ENCODE results near the gene INPP5J. TPM values are rescaled to one million over a fixed set of nuclear protein-coding genes. Genes with fewer than 3 reads are reported as not detected.
"Not testable (repeated sequence)": the region's sequence is repeated elsewhere in the genome, so short reads cannot be mapped to it uniquely, and the experiment has no call there.

The INPP5J gene
- total RNA-seq, 1 donor from 2014 or later: 0.16 TPM

DNA sequence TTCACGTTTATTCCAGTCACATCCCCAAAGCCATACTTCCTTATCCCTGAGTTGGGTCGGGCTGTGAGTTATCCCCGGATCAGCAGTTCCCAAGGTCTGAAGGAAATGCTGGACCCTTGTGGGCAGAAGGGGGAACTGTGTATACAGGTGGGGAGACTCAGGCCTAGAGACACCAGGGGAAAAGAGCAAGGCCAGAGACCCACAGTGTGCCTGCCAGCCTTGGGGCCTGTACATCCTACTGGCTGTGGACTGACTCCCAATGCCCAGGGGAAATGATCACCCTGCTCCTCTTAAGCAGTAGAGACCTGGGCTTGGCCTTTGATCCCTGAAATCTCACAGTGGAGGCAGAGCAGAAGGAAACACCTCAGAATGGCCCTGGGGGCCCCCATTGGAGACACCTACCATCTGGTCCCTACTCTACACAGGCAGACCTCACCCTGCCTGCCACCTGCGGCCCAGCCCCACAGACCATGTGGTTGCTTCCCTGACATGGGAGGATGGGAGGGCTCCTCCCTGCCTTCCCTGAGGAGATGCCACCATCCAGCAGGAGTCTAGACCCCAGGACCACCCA is 16.7 kb upstream of the INPP5J start:
- Mint-ChIP-seq H3K27me3 (no peaks in the 10 kb centered on the region), H3K36me3 (ENCODE audit: low read depth) (no peaks in the 10 kb centered on the region), H3K27ac (no peak overlapping the region), H3K4me3 (peak overlapping the region; percentile 93), H3K4me1 (peaks cover 23% of the 10 kb centered on the region), H3K9me3 (no peaks in the 10 kb centered on the region)
- intact Hi-C loops (cut with micrococcal nuclease): loop anchor here (5.0 kb wide), 4 partner anchors 41 to 514 kb away; partner anchors contain the start of genes LIMK2 and PES1
- ChIA-PET POLR2A (interaction anchor here (1.2 kb wide), 1 partner anchor 21 kb away, joined by 3 read pairs; no protein-coding TSS in a partner anchor), CTCF (interaction anchor here (2.5 kb wide), 1 partner anchor 17 kb away, joined by 8 read pairs; no protein-coding TSS in a partner anchor)
- DNase-seq (no peak), ATAC-seq (ENCODE audit: low read depth) (no peak)
- TF ChIP-seq, protein P1, sequence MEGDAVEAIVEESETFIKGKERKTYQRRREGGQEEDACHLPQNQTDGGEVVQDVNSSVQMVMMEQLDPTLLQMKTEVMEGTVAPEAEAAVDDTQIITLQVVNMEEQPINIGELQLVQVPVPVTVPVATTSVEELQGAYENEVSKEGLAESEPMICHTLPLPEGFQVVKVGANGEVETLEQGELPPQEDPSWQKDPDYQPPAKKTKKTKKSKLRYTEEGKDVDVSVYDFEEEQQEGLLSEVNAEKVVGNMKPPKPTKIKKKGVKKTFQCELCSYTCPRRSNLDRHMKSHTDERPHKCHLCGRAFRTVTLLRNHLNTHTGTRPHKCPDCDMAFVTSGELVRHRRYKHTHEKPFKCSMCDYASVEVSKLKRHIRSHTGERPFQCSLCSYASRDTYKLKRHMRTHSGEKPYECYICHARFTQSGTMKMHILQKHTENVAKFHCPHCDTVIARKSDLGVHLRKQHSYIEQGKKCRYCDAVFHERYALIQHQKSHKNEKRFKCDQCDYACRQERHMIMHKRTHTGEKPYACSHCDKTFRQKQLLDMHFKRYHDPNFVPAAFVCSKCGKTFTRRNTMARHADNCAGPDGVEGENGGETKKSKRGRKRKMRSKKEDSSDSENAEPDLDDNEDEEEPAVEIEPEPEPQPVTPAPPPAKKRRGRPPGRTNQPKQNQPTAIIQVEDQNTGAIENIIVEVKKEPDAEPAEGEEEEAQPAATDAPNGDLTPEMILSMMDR (IDR thresholded peaks at IDR 0.05): no peak

DNA sequence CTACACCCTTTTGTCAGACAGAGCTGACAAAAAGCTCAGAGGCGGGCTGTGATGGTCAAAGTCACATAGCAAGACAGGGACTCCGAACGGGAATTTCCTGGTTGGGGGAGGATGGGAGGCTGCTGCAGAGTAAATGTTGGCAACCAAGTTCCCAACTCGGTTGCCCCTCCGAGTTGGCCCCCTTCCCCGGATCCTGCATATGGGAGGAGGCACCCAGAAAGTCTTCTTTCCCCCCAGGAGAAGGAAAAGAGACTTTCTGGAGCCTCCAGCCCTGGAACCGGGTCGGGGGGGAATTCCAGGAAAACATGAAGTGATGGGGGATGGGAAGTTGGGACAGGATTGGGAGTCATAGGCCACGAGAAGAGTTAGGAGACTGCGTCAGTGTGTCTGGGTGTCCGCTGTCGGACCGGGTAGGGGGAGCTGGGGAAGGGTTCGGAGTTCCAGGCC is 16.0 kb upstream of the INPP5J start:
- ATAC-seq (ENCODE audit: low read depth) (no peak), DNase-seq (no peak)
- CTCF ChIA-PET: interaction anchor here (0.8 to 2.5 kb wide), 3 partner anchors 17 to 53 kb away, joined by 3 to 15 read pairs (median 8); partner anchors contain the start of gene RNF185
- Mint-ChIP-seq H3K36me3 (ENCODE audit: low read depth) (no peaks in the 10 kb centered on the region), H3K27ac (no peak overlapping the region), H3K4me3 (peak overlapping the region; percentile 93), H3K9me3 (no peaks in the 10 kb centered on the region), H3K4me1 (peaks cover 23% of the 10 kb centered on the region), H3K27me3 (no peaks in the 10 kb centered on the region)
- POLR2A ChIA-PET: interaction anchor here (1.1 to 1.5 kb wide), 4 partner anchors 22 to 240 kb away, joined by 4 to 10 read pairs (median 6); partner anchors contain the start of genes MORC2, PATZ1 and TUG1
- TF ChIP-seq, protein P1 (IDR thresholded peaks at IDR 0.05): no peak
- intact Hi-C loops (cut with micrococcal nuclease): loop anchor here (1.0 to 5.0 kb wide), 8 partner anchors 22 to 514 kb away; partner anchors contain the start of genes LIMK2, PES1 and PIK3IP1

DNA sequence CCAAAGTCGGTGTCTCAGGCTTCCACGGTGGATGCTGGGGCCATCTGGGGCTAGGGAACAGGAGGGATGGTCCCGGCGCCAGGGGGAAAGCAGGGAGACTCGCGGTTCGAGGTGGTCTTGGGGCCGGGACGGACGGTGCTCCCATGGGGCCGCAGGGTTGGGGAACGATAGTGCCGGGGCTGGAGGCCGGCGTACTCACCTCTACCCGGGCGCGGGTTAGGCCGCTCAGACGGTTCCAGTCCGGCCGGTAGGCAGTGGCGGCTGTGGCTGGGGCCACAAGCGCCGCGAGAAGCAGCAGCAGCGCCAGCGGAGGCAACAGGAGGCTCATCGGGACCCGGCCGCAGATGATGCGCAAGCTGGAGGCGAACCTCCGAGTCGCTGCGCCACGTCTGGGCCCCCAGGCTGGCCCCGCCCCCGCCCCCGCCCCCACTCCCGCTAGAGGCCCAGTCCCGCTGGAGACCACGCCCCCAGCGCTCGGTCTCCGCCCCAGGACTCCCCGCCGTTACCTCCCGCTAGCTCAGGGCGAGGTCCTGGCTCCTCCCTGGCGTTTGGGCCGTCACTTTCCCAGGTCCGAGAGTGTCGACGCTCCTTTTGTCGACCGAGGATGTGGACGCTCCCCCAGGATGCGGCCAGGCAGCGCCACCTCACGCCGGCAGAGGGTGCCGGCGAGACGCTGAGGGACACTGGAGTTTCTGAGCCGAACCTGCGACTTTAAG is 15.4 kb upstream of the INPP5J start, which contains the start of gene SELENOM:
TSS of gene SELENOM (minus strand) at position 391 of the 716 bp plus-strand sequence. CDS start at position 328, 63 bp downstream.
- peak; percentile 97 for ATAC-seq (ENCODE audit: low read depth)
- TF ChIP-seq, protein P1 (IDR thresholded peaks at IDR 0.05): no peak
- H3K4me3 Mint-ChIP-seq: peak within 1 kb of the TSS; percentile 93
- DNase-seq: peak; percentile 76
- no peaks in the 10 kb centered on the region for H3K27me3 Mint-ChIP-seq
- peaks cover 23% of the 10 kb centered on the region for H3K4me1 Mint-ChIP-seq
- ChIA-PET POLR2A (interaction anchor here (0.7 to 1.5 kb wide), 7 partner anchors 20 to 239 kb away, joined by 3 to 10 read pairs (median 4); partner anchors contain the start of genes MORC2, PATZ1, RNF185 and TUG1), CTCF (interaction anchor here (0.8 to 2.5 kb wide), 5 partner anchors 8 to 166 kb away, joined by 3 to 15 read pairs (median 5); partner anchors contain the start of gene RNF185)
- H3K9me3 Mint-ChIP-seq: no peaks in the 10 kb centered on the region
- H3K27ac Mint-ChIP-seq: peak within 1 kb of the TSS; percentile 80
- intact Hi-C loops (cut with micrococcal nuclease): loop anchor here (1.0 to 5.0 kb wide), 8 partner anchors 23 to 515 kb away; partner anchors contain the start of genes LIMK2, PES1 and PIK3IP1
- H3K36me3 Mint-ChIP-seq (ENCODE audit: low read depth): no peaks in the 10 kb centered on the region

DNA sequence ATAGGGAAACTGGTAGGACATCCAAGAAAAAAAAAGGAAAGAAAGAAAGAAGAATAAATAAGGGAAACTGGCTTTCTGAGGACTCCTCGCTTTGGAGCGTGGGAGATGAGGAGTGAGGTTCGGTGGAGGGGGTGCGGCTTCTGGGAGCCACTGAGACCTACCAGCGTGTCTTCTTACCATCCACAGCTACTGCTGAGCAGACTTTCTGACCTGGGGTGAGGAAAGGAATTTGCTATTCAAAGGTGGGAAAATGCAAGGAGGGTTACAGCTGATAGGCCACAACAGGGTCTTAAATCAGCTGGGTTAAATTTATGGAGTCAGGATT is 14.9 kb upstream of the INPP5J start:
- no peaks in the 10 kb centered on the region for H3K36me3 Mint-ChIP-seq (ENCODE audit: low read depth)
- H3K4me3 Mint-ChIP-seq: peak overlapping the region; percentile 93
- ATAC-seq (ENCODE audit: low read depth) (peak; percentile 23), DNase-seq (no peak)
- ChIA-PET POLR2A (interaction anchor here (0.6 to 1.5 kb wide), 8 partner anchors 16 to 239 kb away, joined by 3 to 10 read pairs (median 4); partner anchors contain the start of genes MORC2, PATZ1 and TUG1), CTCF (interaction anchor here (0.5 to 2.5 kb wide), 6 partner anchors 8 to 1104 kb away, joined by 3 to 15 read pairs (median 4); no protein-coding TSS in a partner anchor)
- peaks cover 1% of the 10 kb centered on the region for H3K9me3 Mint-ChIP-seq
- peaks cover 23% of the 10 kb centered on the region for H3K4me1 Mint-ChIP-seq
- TF ChIP-seq, protein P1 (IDR thresholded peaks at IDR 0.05): no peak
- H3K27ac Mint-ChIP-seq: peak overlapping the region; percentile 80
- intact Hi-C loops (cut with micrococcal nuclease): loop anchor here (1.0 to 5.0 kb wide), 8 partner anchors 24 to 516 kb away; partner anchors contain the start of genes LIMK2, PES1 and PIK3IP1
- no peaks in the 10 kb centered on the region for H3K27me3 Mint-ChIP-seq

DNA sequence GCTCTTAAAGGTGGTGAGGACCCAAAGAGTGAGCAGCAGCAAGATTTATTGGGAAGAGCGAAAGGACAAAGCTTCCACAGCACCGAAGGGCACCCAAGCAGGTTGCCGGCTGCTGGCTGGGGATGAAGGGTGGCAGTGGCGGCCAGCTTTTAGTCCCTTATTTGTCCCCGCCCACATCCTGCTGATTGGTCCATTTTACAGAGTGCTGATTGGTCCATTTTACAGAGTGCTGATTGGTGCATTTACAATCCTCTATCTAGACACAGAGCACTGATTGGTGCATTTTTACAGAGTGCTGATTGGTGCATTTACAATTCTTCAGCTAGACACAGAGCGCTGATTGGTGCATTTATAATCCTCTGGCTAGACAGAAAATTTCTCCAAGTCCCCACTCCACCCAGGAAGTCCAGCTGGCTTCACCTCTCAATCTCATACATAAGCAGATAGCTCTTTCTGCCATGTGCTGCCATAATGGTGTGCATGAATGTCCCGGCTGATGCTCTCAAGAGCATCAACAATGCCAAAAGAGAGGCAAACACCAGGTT is 10.1 kb upstream of the INPP5J start:
- ATAC-seq (ENCODE audit: low read depth); H3K4me3 Mint-ChIP-seq; H3K36me3 Mint-ChIP-seq (ENCODE audit: low read depth); H3K27ac Mint-ChIP-seq; POLR2A ChIA-PET; DNase-seq; H3K9me3 Mint-ChIP-seq; H3K27me3 Mint-ChIP-seq; H3K4me1 Mint-ChIP-seq; intact Hi-C loops (cut with micrococcal nuclease): not testable (repeated sequence)
- CTCF ChIA-PET: interaction anchor here (0.6 kb wide), 1 partner anchor 120 kb away, joined by 3 read pairs; no protein-coding TSS in a partner anchor

Measured in activated B cell treated with CpG ODN at 0.5 μM for 24 hours (primary cell).